Body of pancreas (tissue), 4 donors: Measurements from ENCODE around the gene TMEM30B. TPM values are rescaled to one million over a fixed set of nuclear protein-coding genes. Genes with fewer than 3 reads are reported as not detected.
A peak's percentile ranks its signal among the peaks of the same experiment; 100 is the strongest.

ENCODE experiments used
- ATAC-seq: fragments of 150-250 bp; one replicate; pipeline ENCODE4 v1.9.1; 2016
- DNase-seq, 4 donors: peaks; one replicate each; pipeline ENCODE4 v3.0.0-alpha.2; 2019
- H3K27ac ChIP-seq, 4 donors: fragments of 200-600 bp; sonication (generic); 1 replicate in 3 of 4; 2 replicates in 1 of 4; pipeline versions ENCODE4 v1.5.1 to v1.6.1; 2016 to 2019; ENCODE audit warnings: mild to moderate bottlenecking in 1 of 4, mixed read lengths in 1 of 4, moderate library complexity in 1 of 4
- H3K27me3 ChIP-seq, 2 donors: fragments of 200-600 bp; sonication (generic); one replicate each; pipeline ENCODE4 v1.6.0; 2016; ENCODE audit warnings: mild to moderate bottlenecking in 1 of 2
- H3K36me3 ChIP-seq, 2 donors: fragments of 200-600 bp; sonication (generic); replicated peaks in 1 of 2; 2 replicates each; pipeline ENCODE4 v1.5.1; 2016; ENCODE audit warnings: low read depth in 2 of 2; ENCODE audit not compliant: insufficient read depth in 1 of 2
- H3K4me1 ChIP-seq: fragments of 200-600 bp; sonication (generic); one replicate; pipeline ENCODE4 v1.6.0; 2016
- H3K4me3 ChIP-seq, 2 donors: fragments of 200-600 bp; sonication (generic); 1 replicate in 1 of 2; 2 replicates in 1 of 2; pipeline ENCODE4 v1.5.1; 2016 to 2019
- H3K9me3 ChIP-seq, 3 donors: fragments of 200-600 bp; sonication (generic); 1 replicate in 2 of 3; 2 replicates in 1 of 3; pipeline ENCODE4 v1.5.1; 2016
- CTCF ChIP-seq, 7 experiments: fragments of 450-650 bp in 4 of 7; fragments of 200-600 bp in 3 of 7; sonication (generic) in 3 of 7; IDR thresholded peaks; one replicate each; pipeline ENCODE4 v1.5.1; 2016 to 2019; ENCODE audit warnings: antibody characterized with exemption in 7 of 7
- POLR2A ChIP-seq, 3 donors: fragments of 450-650 bp; IDR thresholded peaks; one replicate each; pipeline ENCODE4 v1.6.1; 2016; ENCODE audit warnings: antibody characterized with exemption in 3 of 3, mild to moderate bottlenecking in 2 of 3
- WGBS, 2 donors: methylation state at CpG; one replicate each; pipeline ENCODE4 v1.1.5; 2017; 5-methylcytosine and 5-hydroxymethylcytosine counted together
- intact Hi-C: fragments of 100-400 bp; cut with DNase I; formaldehyde crosslinking; loops from one replicate; pipeline ENCODE4 v1.15.1; 2023
- total RNA-seq, 2 donors: library from RNA; depleted of rRNA; stranded (reverse); fragments of >200 nt; gene quantifications; one replicate each; pipeline ENCODE4 v1.1.0, GENCODE V29; 2016

The TMEM30B gene
- total RNA-seq, 2 donors from 2014 or later = 14.5 to 30.4 TPM

- Histone ChIP-seq H3K9me3 (no peaks in the 10 kb centered on the region), H3K27me3 (no peaks in the 10 kb centered on the region), H3K4me1 (peaks cover 12% of the 10 kb centered on the region), H3K36me3 (no peaks in the 10 kb centered on the region), H3K4me3 (no peak overlapping the region), H3K27ac (peak overlapping the region in 2 of 4 donors; percentile 59 to 60)
- DNase-seq (peak; percentile 56 to 77 (median 75)), ATAC-seq (peak; percentile 51)
- TF ChIP-seq CTCF (IDR thresholded peaks at IDR 0.05) = no peak
- TF ChIP-seq POLR2A (IDR thresholded peaks at IDR 0.05) = peak in 2 of 3 donors; percentile 5 to 26
- WGBS, 2 donors = 21 to 28% methylated on average over 4 of the region's 4 CpGs
- intact Hi-C loops = no loop called here
Observed at GRCh38 chr14:61326847-61327246, 45.7 kb upstream of the TMEM30B start.

DNA sequence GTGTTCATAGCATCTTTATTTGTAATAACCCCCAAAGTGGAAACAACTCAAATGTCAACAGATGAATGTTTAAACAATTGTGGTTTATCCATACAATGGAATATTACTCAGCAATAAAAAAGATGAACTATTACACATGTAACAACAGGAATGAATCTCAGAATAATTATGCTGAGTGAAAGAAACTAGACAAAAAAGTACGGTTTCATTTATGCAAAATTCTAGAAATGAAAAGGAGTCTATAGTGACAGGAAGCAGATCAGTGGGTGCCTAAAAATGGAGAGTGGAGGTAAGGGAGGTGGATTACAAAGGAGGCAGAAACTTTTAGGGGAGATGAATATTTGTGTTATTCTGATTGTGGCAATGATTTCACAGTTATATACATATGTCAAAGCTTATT lies 45.0 kb upstream of the TMEM30B start:
- H3K27ac ChIP-seq = peak overlapping the region in 1 of 4 donors; percentile 59

DNA sequence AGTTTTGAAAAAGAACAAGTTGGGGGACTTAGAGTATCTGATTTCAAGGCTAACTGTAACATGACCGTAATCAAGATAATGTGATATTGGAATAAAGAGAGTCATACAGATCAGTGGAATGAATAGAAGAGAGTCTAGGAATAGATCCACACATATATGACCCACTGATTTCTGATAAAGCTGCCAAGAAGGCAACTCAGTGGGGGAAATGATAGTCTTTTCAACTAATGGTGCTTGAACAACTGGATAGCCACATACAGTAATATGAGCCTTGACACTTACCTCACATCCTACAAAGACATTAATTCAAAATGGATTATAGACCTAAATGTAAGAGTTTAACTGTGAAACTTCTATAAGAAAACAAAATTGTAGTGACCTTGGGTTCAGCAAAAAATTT lies 44.0 kb upstream of the TMEM30B start:
- Histone ChIP-seq H3K36me3 (no peaks in the 10 kb centered on the region), H3K4me3 (no peak overlapping the region), H3K27me3 (no peaks in the 10 kb centered on the region), H3K9me3 (no peaks in the 10 kb centered on the region), H3K4me1 (peaks cover 16% of the 10 kb centered on the region), H3K27ac (no peak overlapping the region)
- intact Hi-C loops = no loop called here
- DNase-seq (no peak), ATAC-seq (no peak)
- TF ChIP-seq POLR2A (IDR thresholded peaks at IDR 0.05) (no peak), CTCF (IDR thresholded peaks at IDR 0.05) (no peak)
- 73 to 91% methylated on average over 1 of the region's 1 CpG for WGBS, 2 donors

More for the DNA sequence above, 45.0 kb upstream of the TMEM30B start:
- no peaks in the 10 kb centered on the region for H3K9me3 ChIP-seq
- no peak overlapping the region for H3K4me3 ChIP-seq
- intact Hi-C loops = no loop called here
- ATAC-seq = no peak
- no peak for DNase-seq
- H3K27me3 ChIP-seq = no peaks in the 10 kb centered on the region
- H3K36me3 ChIP-seq = no peaks in the 10 kb centered on the region
- TF ChIP-seq POLR2A (IDR thresholded peaks at IDR 0.05) = no peak
- TF ChIP-seq CTCF (IDR thresholded peaks at IDR 0.05) = no peak
- WGBS, 2 donors = 89 to 91% methylated on average over 1 of the region's 1 CpG
- H3K4me1 ChIP-seq = peaks cover 13% of the 10 kb centered on the region

DNA sequence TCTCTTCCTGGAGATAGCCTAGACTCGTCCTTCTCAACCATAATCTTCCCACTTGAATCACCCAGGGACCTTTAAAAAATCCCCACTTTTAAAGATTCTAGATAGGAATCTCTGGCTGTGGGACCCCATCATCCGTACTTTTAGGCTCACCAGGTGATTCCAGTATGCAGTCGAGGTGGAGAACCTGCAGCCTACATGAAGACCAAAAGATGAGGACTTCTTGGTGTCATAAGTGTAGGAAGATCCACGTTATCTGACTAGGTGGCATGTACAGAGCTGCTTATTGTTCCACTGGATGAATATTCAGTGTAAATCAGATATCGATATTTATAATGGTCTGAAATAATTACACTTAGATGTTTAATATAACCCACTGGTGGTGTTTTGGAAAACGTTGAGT lies 42.8 kb upstream of the TMEM30B start:
- no peaks in the 10 kb centered on the region for H3K36me3 ChIP-seq
- peaks cover 16% of the 10 kb centered on the region for H3K4me1 ChIP-seq
- WGBS, 2 donors = 64 to 75% methylated on average over 6 of the region's 6 CpGs
- no peak for TF ChIP-seq POLR2A (IDR thresholded peaks at IDR 0.05)
- no peak for TF ChIP-seq CTCF (IDR thresholded peaks at IDR 0.05)
- H3K4me3 ChIP-seq = no peak overlapping the region
- DNase-seq = no peak
- no peak for ATAC-seq
- no peaks in the 10 kb centered on the region for H3K9me3 ChIP-seq
- intact Hi-C loops = no loop called here
- H3K27me3 ChIP-seq = no peaks in the 10 kb centered on the region
- H3K27ac ChIP-seq = no peak overlapping the region

DNA sequence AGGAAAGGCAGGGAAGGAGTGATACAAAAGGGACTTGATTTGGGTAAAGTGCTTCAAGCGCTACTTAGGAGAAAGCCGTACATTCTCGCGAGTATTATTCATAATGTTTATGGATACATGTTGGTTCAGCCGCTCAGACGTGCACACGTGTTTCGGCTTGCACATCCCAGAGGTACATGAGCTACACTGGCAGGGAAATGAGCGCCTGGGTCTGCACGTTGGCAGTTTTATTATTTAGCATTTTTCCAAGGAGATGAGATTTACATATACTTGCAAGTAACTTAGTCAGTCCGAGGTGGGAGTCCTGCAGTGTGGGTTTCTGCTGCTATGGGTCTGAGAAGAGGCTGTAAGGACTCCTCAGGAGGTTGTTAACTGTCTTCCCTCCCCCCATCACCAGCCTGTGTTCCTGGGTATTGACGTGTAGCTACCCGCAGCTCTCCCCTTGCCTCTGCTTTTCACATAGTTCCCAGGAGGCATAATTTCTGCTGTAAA lies 41.7 kb upstream of the TMEM30B start:
- ATAC-seq (peak; percentile 34), DNase-seq (peak in 1 of 4 donors; percentile 15)
- Histone ChIP-seq H3K4me1 (peaks cover 16% of the 10 kb centered on the region), H3K36me3 (no peaks in the 10 kb centered on the region), H3K27me3 (no peaks in the 10 kb centered on the region), H3K27ac (peak overlapping the region; percentile 54 to 75 (median 66)), H3K4me3 (peak overlapping the region in 1 of 2 donors; percentile 67), H3K9me3 (no peaks in the 10 kb centered on the region)
- 7% methylated on average over 13 of the region's 13 CpGs for WGBS, 2 donors
- no peak for TF ChIP-seq CTCF (IDR thresholded peaks at IDR 0.05)
- no peak for TF ChIP-seq POLR2A (IDR thresholded peaks at IDR 0.05)
- intact Hi-C loops = no loop called here
